Stimulated activated CD4-positive, alpha-beta T cell treated with anti-CD3 and anti-CD28 coated beads, TNF-alpha, amount 100 ng/mL, for 4 hours (primary cell): ENCODE data around the gene ARHGEF3.

Experiments used
- DNase-seq, 3 experiments: peaks; one replicate each; pipeline ENCODE4 v3.0.0-alpha.2; 2020; ENCODE audit warnings: low read depth in 3 of 3

The ARHGEF3 gene, protein sequence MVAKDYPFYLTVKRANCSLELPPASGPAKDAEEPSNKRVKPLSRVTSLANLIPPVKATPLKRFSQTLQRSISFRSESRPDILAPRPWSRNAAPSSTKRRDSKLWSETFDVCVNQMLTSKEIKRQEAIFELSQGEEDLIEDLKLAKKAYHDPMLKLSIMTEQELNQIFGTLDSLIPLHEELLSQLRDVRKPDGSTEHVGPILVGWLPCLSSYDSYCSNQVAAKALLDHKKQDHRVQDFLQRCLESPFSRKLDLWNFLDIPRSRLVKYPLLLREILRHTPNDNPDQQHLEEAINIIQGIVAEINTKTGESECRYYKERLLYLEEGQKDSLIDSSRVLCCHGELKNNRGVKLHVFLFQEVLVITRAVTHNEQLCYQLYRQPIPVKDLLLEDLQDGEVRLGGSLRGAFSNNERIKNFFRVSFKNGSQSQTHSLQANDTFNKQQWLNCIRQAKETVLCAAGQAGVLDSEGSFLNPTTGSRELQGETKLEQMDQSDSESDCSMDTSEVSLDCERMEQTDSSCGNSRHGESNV

DNA sequence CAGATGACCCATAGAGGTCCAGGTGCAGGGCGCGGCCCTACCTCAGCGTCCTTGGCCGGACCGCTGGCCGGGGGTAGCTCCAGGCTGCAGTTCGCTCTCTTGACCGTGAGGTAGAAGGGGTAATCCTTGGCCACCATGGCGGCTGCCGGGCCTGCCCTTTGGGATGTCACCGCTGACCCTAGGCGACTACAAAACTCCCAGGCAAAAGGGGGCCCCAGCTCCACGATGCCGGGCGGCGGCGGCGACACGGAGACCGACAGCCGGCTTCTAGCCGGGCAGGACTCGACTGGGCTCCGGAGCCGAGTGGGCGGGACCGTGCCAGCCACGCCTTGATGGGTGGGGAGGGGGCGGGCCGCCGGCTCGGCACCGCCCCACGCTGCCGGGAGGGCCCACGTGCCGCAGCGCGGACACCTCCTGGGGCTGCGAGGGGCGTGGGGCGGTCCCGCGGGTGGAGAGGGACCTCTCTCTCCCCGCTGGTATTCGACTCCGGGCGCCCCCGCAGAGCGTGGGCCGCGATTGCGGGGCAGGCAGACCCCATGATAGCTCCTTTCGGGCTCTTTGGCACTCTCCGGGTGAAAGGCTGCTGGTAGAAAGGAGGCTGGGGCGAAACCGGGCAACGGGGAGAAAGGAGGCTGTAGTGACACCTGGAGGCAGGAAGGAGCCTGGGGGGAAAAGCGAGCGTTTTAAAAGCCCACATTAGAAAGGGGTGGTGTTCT, at the start of gene ARHGEF3:
TSS of gene ARHGEF3 (minus strand) at position 288 of the 716 bp plus-strand sequence. CDS start at position 137, 151 bp downstream.
- peak; percentile 80 to 89 (median 81) for DNase-seq

DNA sequence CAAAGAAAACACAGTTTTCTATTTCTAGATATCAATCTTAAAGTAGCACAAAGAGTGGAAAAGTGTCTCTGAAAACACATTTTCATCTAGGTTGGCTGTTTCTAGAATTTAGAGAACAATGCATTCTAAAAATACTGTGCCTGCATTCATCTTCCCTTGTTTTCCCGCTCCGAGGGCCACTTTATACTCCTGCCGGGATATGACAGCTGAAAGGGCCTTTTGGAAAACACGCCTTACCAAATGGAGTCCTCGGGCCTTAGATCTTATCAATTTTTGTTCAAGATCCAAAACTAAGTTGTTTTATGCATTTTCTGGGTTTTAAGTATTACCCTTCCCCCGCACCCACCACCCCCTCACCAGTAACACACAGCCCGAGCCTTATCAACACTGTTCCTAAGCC, 47.9 kb upstream of the ARHGEF3 start:
- no peak for DNase-seq

DNA sequence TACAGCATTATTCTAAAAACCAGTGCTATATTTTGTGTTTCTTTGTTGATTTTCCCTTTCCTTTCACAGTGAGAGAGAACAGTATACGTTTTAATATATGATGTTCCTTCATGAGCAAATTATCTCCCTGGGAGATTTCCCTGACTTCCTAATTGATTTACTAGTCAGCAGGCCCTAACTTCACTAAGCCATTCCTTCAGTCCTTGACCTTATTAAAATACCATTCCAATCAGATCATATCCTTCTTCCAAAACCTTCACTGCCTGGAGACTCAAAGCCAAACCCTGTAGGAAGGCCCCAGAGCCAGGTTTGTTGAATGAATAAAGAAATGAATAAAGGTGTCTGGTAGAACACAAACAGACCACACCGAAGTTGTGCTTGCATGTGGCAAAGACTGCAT, 43.8 kb upstream of the ARHGEF3 start:
- DNase-seq = no peak

DNA sequence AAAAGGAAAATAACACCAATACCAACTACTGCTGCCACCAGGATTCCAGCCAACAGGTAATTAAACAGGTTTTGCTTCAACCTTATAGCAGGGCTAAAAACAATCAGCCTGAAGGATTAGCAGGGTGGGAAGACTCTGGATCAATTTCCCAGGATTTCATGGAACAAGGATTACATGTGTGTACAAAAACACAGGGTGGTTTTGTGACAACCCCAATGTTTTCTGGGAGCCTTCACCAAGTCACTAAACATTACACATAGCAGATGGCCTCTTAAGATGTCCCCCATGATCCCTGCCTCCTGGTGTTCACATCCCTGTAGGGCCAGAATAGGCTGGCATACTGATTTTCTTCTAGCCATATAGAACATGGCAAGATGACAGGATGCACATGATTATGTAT, 42.8 kb upstream of the ARHGEF3 start:
- DNase-seq = no peak

DNA sequence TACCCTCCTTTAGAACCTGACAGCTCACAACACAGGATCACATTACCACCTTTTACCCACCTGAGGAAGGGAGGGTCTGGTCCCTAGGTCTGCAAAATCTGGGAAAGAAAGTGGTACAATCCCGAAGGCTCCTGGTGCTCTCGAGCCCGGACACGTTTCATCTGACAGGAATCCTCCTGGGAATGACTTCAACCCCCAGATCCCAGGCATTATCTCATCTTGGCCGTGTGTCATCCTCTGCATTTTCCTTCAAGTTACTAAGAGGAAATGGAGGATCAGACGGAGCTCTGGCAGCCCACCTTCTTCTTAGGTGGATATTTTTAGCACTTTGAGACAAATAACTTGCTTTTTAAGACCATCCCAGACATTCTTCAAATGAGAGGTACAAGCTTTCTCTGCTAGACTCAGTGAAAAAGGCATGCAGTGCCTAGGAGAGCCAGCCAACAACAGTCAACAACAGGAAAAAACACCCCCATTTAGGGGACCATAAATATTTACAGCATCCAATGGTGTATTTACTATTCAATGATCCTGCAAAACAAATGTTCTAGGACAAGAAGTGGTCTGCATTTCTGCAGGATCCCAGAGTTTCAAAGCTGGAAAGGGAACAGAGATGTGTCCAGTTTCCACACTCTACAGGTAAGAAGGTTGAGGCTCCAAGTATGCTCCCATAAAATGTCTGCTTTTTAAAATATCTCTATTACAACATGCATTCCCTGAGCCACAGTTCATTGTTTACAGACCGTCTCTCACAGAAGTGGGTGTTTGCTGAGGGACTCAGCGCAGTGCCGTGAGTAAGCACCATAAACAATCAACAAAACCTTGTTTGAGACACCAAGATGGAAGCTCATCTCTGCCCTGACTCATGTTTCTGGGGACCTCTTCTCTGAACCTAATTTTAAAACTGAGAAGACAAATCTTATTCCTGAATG, 38.3 kb upstream of the ARHGEF3 start:
- no peak for DNase-seq

GRCh38 chr3:56838448-56838847, 36.7 kb upstream of the ARHGEF3 start:
- no peak for DNase-seq

- no peak for DNase-seq
Measured at GRCh38 chr3:56837196-56837955, 35.6 kb upstream of the ARHGEF3 start.

GRCh38 chr3:56836276-56837163, 34.8 kb upstream of the ARHGEF3 start:
- DNase-seq = no peak

DNA sequence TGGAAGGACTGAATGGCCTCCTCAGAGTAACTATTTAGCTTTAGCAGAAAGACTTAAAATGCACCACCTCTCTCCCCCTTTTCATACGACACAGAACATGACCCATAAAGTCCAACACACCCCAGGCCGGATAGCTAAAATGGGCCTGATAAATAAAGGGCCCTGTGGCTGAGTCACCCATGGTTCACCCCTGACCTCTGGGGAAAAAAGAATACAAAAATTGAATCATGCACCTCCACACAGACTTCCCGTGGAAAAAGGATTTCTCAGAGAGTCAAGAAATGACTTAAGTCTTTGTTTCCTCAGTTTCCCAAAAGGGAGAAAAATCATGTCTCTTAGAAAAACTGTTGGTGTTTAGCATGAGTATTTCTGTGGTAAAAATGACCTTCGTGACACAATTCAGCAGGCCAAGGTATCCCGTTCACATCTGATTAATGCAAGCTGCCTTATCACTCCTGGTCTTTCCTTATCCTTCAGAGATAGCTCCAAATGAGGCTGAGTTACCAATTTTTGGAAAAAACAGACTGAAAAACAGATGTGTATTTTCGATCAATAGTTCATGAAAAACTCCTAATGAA, 34.0 kb upstream of the ARHGEF3 start:
- DNase-seq = no peak

DNA sequence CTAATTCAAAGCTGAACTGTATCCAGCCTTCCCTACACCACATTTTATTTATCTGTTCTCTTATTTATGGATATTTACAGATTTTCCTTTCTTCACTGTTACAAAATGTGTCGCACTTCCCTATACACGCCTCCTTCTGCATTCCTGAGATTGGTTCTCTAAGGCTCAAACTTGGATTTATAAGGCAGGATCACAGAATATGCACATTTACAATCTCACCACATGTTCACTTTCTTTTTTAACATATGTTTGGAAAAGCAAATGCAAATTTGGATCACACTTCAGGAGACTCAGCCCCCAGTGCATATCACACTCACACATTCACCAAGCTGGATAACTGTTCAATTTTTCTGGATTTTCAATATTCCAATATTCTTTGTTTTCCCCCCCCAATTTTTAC, 31.8 kb upstream of the ARHGEF3 start:
- no peak for DNase-seq

DNA sequence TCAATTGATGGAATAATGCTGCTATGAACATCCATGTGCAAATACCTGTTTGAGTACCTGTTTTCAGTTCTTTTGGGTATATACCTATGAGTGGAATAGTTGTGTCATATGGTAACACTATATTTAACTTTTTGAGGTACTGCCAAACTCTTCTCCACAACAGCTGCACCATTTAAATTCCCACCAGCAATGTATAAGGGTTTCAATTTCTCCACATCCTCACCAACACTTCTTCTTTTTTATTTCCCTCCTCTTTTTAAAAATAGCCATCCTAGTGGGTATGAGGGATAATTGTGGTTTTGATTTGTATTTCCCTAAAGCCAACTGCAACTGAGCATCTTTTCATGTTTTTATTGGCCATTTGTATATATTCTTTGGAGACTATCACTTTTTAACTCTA, 31.3 kb upstream of the ARHGEF3 start:
- no peak for DNase-seq

GRCh38 chr3:56831572-56831971, 29.8 kb upstream of the ARHGEF3 start:
- no peak for DNase-seq

GRCh38 chr3:56830884-56831283, 29.1 kb upstream of the ARHGEF3 start:
- DNase-seq = no peak

GRCh38 chr3:56829533-56829932, 27.8 kb upstream of the ARHGEF3 start:
- no peak for DNase-seq

GRCh38 chr3:56826831-56827722, 25.3 kb upstream of the ARHGEF3 start:
- DNase-seq = no peak

DNA sequence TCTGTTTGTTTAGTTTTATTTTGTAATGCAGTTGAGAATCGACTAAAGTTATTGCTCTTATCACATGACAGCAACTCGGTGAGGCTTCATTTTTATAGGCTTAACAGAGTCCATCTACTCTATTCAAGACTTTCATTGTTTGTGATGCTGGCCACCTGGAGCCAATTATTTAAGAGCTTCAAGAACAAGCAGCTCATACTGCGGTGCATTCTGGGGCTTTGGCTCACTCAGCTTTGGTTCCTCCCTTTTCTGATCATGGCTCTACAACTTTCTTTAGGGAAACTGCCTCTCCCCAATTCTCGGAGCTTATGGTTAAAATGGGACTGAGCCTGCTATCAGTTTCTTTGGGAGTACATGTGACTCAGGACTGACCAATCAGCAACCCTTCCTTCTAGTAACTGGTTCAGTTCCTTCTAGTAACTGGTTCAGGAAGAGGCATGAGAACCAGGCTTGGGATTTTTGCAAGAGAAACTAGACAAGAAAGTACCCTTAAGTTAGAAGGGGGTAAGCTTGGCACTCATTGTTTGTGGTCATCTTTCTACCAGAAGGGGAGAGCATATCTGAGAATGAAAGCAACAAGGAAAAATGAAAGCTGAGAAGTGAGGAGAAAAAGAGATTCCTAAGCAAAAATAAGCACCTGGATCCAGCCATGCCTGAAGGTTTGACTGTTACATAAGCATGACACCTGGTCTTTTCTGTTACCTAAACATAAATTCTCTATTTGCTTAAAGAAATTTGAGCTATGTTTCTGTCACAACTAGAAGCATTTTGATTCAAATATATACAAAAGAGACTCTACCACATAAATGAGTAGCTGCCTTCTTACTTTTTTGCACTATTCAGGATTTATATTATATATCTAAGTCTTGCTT, 24.1 kb upstream of the ARHGEF3 start:
- DNase-seq = no peak

DNA sequence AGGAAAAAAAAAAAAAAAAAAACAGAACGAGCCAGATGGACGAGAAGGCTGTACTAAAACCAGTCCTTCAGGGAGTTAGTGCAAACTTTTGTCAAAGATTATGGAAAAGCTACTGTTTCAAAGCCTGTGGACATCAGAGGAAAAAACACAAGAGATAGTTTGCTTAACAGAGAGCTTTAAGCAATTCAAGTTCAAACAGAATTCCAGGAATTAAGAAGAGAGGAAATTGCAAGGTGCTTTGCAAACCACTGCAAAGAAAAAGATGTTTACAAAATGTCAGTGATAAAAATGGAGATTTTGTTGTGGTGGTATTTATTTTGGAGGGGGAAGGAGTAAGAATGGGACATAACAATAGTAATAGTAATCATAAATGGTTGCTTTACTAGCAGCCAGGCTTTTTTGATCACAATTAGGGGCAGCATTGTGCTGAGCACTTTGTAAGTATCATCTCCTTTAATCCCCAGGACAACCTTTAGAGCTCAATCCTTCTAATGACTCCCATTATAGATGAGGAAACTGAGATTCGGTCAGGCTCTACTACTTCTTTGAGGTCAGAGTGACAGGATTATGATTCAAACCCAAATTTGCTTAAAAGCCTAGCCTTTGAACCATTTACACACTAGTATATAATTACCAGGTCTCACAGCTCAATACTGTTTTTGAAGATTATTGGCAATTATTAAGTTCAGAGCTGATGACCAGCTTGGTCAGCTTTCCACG, 22.4 kb upstream of the ARHGEF3 start:
- DNase-seq = no peak
